PFSK-1 (cell line): ENCODE results near the gene RPSA.

Experiments used
- FOXP2 ChIP-seq: optimal IDR thresholded peaks from 2 replicates; pipeline ENCODE3; 2011; ENCODE audit warnings: borderline replicate concordance, control low read depth, inconsistent platforms; ENCODE audit not compliant: insufficient read depth; ENCODE audit errors: extremely low read length, extremely low read depth
- POLR2AphosphoS5 ChIP-seq: IDR thresholded peaks from 2 replicates; pipeline ENCODE4 v1.6.1; 2012; ENCODE audit warnings: low read depth, mild to moderate bottlenecking, control low read depth, low read length, moderate library complexity
- SIN3A ChIP-seq: IDR thresholded peaks from 2 replicates; pipeline ENCODE4 v1.6.1; 2012; ENCODE audit warnings: mild to moderate bottlenecking, low read length, moderate library complexity, borderline replicate concordance; ENCODE audit not compliant: insufficient read depth
- TAF1 ChIP-seq: IDR thresholded peaks from 2 replicates; pipeline ENCODE4 v1.6.1; 2012; ENCODE audit warnings: low read length, control low read depth, borderline replicate concordance; ENCODE audit not compliant: insufficient read depth
- TF ChIP-seq, protein P1 (sequence below), 2 experiments: IDR thresholded peaks; 2 replicates each; pipeline versions ENCODE4 v1.6.1 to v1.8.0; 2011 to 2012; ENCODE audit warnings: low read depth in 2 of 2, low read length in 2 of 2, control low read depth in 1 of 2, inconsistent platforms in 1 of 2, mild to moderate bottlenecking in 1 of 2, moderate library complexity in 1 of 2; ENCODE audit not compliant: insufficient read depth in 1 of 2

DNA sequence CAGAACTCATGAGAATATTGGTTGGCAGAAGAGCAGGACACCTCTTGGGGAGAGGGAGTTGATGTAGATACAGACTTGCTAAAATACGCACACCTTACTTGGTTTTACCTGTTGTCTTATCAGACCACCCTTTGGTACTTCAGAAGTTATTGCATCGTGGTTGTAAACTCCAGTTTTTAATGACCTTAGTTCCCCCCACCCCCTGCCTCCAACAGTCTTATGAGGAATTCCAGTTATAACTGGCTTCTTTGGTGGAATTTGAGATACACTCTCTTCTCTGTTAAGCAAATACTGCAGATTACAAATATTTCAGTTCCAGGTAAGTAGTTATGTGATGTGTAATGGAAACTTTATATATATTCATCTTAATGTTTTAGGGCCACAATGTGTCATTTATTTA lies 18.4 kb upstream of the RPSA start:
- TF ChIP-seq TAF1 (no peak), POLR2AphosphoS5 (no peak), SIN3A (no peak), FOXP2 (no peak)
- TF ChIP-seq, protein P1, sequence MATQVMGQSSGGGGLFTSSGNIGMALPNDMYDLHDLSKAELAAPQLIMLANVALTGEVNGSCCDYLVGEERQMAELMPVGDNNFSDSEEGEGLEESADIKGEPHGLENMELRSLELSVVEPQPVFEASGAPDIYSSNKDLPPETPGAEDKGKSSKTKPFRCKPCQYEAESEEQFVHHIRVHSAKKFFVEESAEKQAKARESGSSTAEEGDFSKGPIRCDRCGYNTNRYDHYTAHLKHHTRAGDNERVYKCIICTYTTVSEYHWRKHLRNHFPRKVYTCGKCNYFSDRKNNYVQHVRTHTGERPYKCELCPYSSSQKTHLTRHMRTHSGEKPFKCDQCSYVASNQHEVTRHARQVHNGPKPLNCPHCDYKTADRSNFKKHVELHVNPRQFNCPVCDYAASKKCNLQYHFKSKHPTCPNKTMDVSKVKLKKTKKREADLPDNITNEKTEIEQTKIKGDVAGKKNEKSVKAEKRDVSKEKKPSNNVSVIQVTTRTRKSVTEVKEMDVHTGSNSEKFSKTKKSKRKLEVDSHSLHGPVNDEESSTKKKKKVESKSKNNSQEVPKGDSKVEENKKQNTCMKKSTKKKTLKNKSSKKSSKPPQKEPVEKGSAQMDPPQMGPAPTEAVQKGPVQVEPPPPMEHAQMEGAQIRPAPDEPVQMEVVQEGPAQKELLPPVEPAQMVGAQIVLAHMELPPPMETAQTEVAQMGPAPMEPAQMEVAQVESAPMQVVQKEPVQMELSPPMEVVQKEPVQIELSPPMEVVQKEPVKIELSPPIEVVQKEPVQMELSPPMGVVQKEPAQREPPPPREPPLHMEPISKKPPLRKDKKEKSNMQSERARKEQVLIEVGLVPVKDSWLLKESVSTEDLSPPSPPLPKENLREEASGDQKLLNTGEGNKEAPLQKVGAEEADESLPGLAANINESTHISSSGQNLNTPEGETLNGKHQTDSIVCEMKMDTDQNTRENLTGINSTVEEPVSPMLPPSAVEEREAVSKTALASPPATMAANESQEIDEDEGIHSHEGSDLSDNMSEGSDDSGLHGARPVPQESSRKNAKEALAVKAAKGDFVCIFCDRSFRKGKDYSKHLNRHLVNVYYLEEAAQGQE (IDR thresholded peaks at IDR 0.05; ENCODE audit: insufficient read depth in 1 of 2, low read depth in 2 of 2, low read length in 2 of 2): no peak
